Activated CD8-positive, alpha-beta memory T cell treated with anti-CD3 and anti-CD28 coated beads for 1 hour (primary cell): Measurements from ENCODE around the gene ADAMTS8.

Experiments
- DNase-seq, 2 donors: peaks; one replicate each; pipeline ENCODE4 v3.0.0-alpha.2; 2020; ENCODE audit warnings: low read depth in 1 of 2; ENCODE audit errors: extremely low read depth in 1 of 2

ADAMTS8 gene

DNA sequence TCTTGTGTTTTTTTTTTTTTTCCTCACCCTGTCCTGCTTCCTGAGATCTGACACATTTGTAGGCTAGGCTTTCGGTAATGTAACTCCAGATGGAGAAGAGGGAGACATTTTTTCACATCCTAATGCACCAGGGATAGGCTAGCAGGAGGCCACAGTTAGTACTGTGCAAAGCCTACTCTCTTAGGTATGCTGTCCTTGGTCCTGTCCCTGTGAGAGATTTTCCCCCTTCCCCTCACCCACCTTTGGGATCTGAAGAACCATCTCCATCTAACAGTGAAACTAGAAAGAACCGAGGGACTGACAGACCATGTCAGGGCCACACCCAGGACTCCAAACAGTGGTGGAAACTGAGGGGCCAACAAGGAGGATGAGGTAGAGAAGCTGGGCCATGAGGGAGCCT, 29.2 kb downstream of the ADAMTS8 start:
- DNase-seq = no peak

- no peak for DNase-seq
These were observed 30.6 kb downstream of the ADAMTS8 start for GRCh38 chr11:130397780-130398179.

- DNase-seq = no peak
These were observed 31.4 kb downstream of the ADAMTS8 start for GRCh38 chr11:130396965-130397364.

GRCh38 chr11:130394615-130395014, 33.8 kb downstream of the ADAMTS8 start:
- no peak for DNase-seq

DNA sequence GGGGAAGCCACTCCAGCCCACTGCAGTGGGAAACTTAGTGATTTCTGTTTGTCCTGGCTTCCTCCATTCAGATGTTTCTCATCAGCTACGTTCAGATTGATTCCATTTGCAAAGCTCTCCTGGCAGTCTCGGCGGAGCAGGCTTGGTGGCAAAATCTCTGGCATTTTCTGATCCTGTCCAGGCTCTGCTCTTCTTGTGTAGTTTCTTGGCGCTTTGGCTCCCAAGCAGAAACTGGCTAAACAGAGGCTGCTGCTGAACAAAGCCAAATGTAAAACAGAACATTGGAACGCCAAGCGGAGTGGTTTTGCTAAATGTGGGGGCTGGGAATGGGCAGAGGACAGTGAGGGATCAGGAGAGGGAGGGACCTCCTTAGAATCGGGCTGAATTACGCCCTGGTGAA, 36.7 kb downstream of the ADAMTS8 start:
- DNase-seq = no peak

DNA sequence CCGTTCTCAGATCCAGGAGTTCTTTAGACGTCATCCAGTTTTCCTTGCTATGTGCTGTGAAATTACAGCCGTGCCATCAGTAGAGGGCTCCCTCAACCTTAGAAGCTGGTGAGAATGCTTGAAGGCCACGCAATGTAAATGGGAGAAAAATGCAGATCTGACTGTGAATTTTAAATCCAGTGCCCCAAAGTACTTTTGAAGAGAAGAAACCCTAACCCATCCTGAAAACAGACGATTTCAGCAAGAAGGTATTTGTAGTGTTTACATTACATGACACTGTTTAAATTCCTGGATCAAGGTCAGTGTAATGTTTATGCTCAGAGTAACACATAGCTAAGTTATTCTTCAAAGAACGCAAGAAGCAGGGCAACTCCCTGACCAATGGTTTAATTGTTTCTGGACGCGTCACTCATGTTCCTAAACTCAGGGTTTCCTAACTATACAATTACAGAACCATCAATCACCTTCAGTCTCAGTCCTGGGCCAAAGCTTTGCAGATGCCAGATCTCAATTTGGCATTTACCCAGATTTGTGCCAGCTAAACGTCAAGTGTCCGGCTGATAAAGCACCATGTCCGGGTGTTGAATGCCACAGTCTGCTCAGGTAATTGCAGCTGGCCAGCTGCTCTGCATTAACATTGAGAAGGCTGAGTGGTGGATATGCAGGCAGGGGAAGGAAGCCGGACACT, 38.2 kb downstream of the ADAMTS8 start:
- DNase-seq = no peak

- peak; percentile 3 to 6 for DNase-seq
These were observed 39.0 kb downstream of the ADAMTS8 start for GRCh38 chr11:130389335-130389935.

- no peak for DNase-seq
These were observed 39.7 kb downstream of the ADAMTS8 start for GRCh38 chr11:130388607-130389205.

DNA sequence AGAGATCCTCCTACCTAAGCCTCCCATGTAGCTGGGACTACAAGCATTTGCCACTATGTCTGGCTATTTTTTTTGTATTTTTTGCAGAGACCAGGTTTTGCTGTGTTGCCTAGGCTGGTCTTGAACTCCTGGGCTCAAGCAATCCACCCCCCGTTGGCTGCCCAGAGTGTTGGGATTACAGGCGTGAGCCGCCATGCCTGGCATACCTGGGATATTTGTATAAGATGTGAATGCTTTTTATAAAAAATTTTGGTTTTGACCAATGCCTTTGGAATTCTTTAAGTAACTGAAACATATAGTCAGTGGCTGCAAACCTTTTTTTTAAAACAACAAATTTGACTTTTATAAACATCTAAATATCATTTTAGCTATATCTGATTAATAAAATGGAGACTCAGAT, 42.4 kb downstream of the ADAMTS8 start:
- DNase-seq = no peak

DNA sequence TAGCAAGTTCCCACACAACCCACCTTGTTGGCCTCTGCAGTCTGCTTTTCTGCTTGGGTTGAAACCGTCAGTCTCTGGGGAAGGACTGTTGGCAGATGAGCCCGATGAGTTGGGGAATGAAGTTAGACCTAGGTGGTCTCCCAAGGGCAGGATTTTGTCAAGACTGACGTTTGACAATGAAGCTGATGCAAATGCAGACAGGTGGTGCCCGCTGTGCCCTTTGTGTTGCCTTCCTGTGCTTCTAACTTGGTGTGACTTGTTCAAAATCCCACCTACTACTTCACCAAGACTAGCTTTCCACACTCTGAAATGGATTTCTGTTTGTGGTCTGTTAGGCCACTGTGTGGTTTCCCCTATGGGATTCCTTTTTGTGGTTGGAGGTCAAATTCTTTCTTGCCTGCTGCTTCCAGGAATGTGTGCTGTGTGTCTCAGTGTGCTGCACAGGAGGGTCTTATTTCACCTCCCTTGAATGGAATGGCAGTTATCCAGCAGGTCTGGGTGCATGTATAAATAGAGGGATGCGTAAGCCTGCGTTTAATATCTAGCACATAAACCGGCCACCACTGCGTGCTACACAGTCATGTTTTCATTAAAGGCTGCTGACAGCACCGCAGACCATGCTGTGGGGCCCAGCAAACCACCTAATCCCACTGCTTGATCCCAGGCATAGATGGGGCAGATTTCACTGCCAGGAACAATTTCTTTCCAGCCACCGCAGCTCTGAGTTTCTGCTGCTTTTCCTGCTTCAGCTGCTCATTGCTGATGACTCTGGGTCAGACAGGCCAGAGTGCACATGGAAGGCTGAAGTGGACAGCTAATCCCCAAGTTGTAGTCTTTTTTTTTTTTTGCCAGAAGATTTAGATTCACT, 44.8 kb downstream of the ADAMTS8 start:
- DNase-seq = no peak

- no peak for DNase-seq
These were observed 47.1 kb downstream of the ADAMTS8 start for GRCh38 chr11:130381317-130381716.

GRCh38 chr11:130380778-130381177, 47.6 kb downstream of the ADAMTS8 start:
- no peak for DNase-seq

DNA sequence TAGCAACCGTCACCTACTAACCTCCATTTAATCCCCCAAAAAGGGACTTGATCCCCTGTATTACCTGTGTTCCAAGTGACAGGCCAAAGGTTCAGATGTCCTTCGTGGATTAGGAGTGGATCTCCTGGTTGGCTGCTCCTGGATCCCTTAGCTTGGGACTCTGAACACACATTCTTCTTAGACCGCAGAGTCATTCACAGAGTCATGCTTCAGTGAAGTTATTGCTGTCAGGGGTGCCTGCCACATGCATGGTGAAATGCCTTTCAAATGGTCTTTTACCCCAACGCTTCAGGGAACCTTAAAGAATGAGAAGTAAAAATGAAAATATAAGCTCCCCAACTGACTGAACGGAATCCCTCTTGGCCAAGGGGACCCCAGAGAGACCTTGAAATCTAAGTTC, 49.1 kb downstream of the ADAMTS8 start:
- no peak for DNase-seq

DNA sequence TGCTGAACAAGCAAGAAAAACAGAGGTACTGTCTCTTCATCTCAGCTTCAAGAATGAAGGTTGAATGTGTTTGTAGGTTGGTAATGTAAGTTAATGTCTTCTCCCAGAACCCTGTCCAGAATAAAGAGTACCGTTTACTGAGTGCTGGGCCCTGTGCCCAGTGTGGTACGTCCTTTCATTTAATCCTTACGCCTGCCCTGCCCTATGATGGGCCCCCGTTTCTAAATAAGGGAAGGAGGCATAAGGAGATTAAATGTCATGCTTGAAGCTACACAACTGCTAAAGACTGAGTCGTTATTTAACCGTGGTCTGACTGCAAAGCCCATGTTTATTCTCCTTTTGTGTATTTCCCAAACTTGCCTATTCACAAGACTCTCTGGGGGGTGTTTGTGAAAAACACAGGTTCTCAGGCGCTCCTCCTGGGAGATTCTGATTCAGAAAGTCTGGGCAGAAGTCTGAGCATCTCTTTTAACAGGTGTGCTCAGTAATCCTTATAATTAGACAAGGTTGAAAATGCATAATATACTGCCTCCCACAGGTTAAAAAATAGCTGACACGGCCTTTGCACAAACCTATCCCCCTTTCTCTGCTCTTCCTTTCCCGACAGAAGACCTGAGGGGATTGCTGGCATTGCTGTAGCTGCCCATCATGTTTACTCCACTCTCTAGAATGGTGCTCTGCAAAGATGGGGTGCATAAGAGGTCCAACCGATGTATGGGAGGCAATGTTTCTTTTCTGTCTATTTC, 57.4 kb downstream of the ADAMTS8 start:
- DNase-seq = no peak

- no peak for DNase-seq
These were observed 58.7 kb downstream of the ADAMTS8 start for GRCh38 chr11:130369713-130370112.

DNA sequence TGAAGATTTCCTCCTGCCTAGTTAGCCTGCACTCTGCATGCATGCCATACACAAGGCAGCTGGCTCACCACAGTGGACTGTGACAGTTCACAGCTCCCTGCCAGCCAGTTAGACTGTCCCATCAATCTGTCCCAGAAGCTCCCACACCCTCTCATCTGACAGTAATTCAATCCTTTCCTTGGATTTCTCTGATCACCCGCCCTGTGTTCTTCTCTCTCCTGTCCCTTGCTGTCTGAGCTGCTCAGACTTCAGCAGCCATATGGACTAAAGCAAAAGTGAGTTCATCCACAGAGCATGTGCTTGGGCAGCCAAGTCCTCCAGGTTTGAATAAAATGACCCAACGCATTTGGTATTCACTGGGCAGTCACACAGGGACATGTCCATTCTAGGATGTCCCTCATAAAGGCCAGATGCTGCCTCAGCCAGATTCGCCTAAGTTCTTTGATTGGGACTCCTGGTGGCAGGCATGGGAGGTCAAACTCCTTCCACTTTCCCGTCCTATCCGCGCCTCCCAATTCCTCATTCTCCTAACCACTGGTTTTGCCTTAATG, 59.2 kb downstream of the ADAMTS8 start:
- no peak for DNase-seq

- DNase-seq = no peak
These were observed 69.0 kb downstream of the ADAMTS8 start for GRCh38 chr11:130359419-130359818.

DNA sequence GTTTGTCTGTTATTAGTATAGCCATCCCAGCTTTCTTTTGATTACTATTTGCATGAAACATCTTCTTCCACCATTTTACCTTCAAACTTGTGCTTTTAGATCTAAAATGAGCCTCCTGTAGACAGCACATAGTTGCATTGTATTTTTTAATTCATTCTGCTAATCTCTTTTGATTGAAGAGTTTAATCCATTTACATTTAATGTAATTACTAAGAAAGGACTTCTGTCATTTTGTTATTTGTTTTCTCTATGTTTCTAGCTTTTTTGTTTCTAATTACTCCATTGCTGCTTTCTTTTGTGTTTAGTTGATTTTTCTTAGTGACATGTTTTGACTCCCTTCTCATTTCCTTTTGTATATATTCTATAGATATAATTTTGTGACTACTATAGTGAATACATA, 70.0 kb downstream of the ADAMTS8 start:
- DNase-seq = no peak
